HepG2 (cell line): Measurements from ENCODE around the gene PKMYT1. TPM values are rescaled to one million over a fixed set of nuclear protein-coding genes. Genes with fewer than 3 reads are reported as not detected.
A peak's percentile ranks its signal among the peaks of the same experiment; 100 is the strongest.

Experiments
- CBFB ChIP-seq: sonication (generic); formaldehyde crosslinking; IDR thresholded peaks from 2 replicates; pipeline ENCODE4 v1.4.0; 2020; ENCODE audit warnings: missing genetic modification reagents
- EEA1 ChIP-seq: sonication (generic); formaldehyde crosslinking; IDR thresholded peaks from 2 replicates; pipeline ENCODE4 v1.5.1; 2020; ENCODE audit warnings: mild to moderate bottlenecking, missing genetic modification reagents, borderline replicate concordance
- EZH2 ChIP-seq: conservative IDR thresholded peaks from 2 replicates; pipeline ENCODE4 v1.6.1; 2012; ENCODE audit warnings: mild to moderate bottlenecking, low read depth, low read length, moderate library complexity
- KDM2A ChIP-seq: sonication (generic); formaldehyde crosslinking; IDR thresholded peaks from 2 replicates; pipeline ENCODE4 v1.4.0; 2020; ENCODE audit warnings: low read depth, missing genetic modification reagents, borderline replicate concordance
- NCOA5 ChIP-seq: sonication (generic); formaldehyde crosslinking; IDR thresholded peaks from 2 replicates; pipeline ENCODE4 v1.4.0; 2020; ENCODE audit warnings: missing genetic modification reagents
- POLR2G ChIP-seq: fragments of 200-400 bp; formaldehyde crosslinking; IDR thresholded peaks from 2 replicates; pipeline ENCODE4 v1.6.1; 2018; ENCODE audit warnings: mild to moderate bottlenecking, low read depth, low read length, moderate library complexity
- ZFP36 ChIP-seq: fragments of 150-350 bp; IDR thresholded peaks from 2 replicates; pipeline ENCODE4 v1.6.1; 2018; ENCODE audit warnings: borderline replicate concordance, low read length, low read depth; ENCODE audit not compliant: partially characterized antibody
- ZNF329 ChIP-seq: sonication (generic); formaldehyde crosslinking; IDR thresholded peaks from 2 replicates; pipeline ENCODE4 v1.9.0; 2021; ENCODE audit warnings: low read depth, mild to moderate bottlenecking, missing genetic modification reagents
- ZNF383 ChIP-seq: sonication (generic); formaldehyde crosslinking; IDR thresholded peaks from 2 replicates; pipeline ENCODE4 v1.4.0; 2020; ENCODE audit warnings: missing genetic modification reagents, mild to moderate bottlenecking, borderline replicate concordance
- polyA plus RNA-seq, 8 experiments: library from polyadenylated mRNA; depleted of rRNA in 3 of 8; stranded (reverse) in 7 of 8; unstranded in 1 of 8; fragments of >200 nt; fragmentation: Illumina TruSeq in 4 of 8; extraction: Trizol in 4 of 8; gene quantifications; 2 replicates each; pipeline versions ENCODE4 v1.2.1 to v1.2.3, GENCODE V29; 2011 to 2016; ENCODE audit warnings: low read depth in 4 of 8, missing spikeins in 1 of 8, mixed read lengths in 1 of 8; ENCODE audit not compliant: insufficient read depth in 1 of 8
- total RNA-seq, 5 experiments: library from RNA; depleted of rRNA; stranded (reverse); fragments of >200 nt; fragmentation: Illumina TruSeq; extraction: Trizol; gene quantifications; 2 replicates each; pipeline ENCODE4 v1.2.3, GENCODE V29; 2016; ENCODE audit warnings: low read depth in 1 of 5
- TF ChIP-seq, protein P1 (sequence below): fragments of 450-650 bp; IDR thresholded peaks from 2 replicates; pipeline ENCODE4 v1.6.1; 2017; ENCODE audit warnings: mild to moderate bottlenecking
- TF ChIP-seq, protein P2 (sequence below): sonication (generic); formaldehyde crosslinking; IDR thresholded peaks from 2 replicates; pipeline ENCODE4 v1.8.0; 2022; ENCODE audit warnings: missing genetic modification reagents, mild to moderate bottlenecking, moderate library complexity, borderline replicate concordance
- TF ChIP-seq, protein P3 (sequence below): sonication (generic); formaldehyde crosslinking; IDR thresholded peaks from 2 replicates; pipeline ENCODE4 v1.5.0; 2020; ENCODE audit warnings: missing genetic modification reagents, mild to moderate bottlenecking, borderline replicate concordance
- TF ChIP-seq, protein P4 (sequence below): sonication (generic); IDR thresholded peaks from 2 replicates; pipeline ENCODE4 v1.6.1; 2016; ENCODE audit warnings: low read depth, borderline replicate concordance
- TF ChIP-seq, protein P5 (sequence below): IDR thresholded peaks from 2 replicates; pipeline ENCODE4 v1.6.1; 2016; ENCODE audit warnings: missing compliant biosample characterization, missing genetic modification reagents, borderline replicate concordance
- TF ChIP-seq, protein P6 (sequence below): sonication (generic); formaldehyde crosslinking; conservative IDR thresholded peaks from 2 replicates; pipeline ENCODE4 v1.4.0; 2020; ENCODE audit warnings: missing genetic modification reagents

PKMYT1 gene
- total and polyA plus RNA-seq, 2 of the 13 experiments (the other 11 are each of a cell fraction or from before 2014, with no cell fraction given): 7.0 to 27.8 TPM

DNA sequence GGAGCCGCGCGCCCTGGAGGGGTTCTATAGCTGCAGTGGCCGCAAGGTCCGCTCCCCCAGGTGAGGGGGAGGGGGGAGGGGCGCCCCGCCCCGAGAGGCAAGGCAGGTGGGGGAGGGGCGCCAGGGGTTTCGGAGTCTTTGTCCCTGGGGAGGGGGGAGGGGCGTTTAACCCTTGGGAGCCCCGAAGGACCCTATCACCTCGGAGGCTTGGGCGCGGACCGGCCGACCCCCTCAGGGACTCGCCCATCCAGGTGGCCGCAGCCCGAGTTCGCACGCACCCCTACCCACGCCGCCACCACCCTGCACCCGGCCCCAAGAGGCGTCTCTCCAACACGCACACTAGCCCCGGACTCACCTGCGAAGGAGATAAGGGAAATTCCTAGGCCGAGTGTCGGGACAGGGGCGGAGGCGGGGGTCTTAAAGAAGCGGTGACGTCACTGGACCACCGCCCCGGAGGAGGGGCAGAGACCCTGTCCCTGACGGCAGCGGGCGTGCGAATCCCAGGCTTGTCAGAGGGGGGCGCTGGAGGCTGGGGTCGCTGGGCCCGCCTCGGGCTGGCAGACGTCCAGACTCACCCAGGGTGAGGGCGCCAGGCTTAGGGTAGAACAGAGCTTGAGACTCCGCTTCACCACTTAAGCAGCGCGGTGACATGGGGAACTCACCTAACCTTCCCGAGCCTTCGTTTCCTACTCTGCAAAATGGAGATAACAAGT lies 37.7 kb upstream of the PKMYT1 start, which contains the start of gene CLDN6 (continued):
- TF ChIP-seq, protein P1, sequence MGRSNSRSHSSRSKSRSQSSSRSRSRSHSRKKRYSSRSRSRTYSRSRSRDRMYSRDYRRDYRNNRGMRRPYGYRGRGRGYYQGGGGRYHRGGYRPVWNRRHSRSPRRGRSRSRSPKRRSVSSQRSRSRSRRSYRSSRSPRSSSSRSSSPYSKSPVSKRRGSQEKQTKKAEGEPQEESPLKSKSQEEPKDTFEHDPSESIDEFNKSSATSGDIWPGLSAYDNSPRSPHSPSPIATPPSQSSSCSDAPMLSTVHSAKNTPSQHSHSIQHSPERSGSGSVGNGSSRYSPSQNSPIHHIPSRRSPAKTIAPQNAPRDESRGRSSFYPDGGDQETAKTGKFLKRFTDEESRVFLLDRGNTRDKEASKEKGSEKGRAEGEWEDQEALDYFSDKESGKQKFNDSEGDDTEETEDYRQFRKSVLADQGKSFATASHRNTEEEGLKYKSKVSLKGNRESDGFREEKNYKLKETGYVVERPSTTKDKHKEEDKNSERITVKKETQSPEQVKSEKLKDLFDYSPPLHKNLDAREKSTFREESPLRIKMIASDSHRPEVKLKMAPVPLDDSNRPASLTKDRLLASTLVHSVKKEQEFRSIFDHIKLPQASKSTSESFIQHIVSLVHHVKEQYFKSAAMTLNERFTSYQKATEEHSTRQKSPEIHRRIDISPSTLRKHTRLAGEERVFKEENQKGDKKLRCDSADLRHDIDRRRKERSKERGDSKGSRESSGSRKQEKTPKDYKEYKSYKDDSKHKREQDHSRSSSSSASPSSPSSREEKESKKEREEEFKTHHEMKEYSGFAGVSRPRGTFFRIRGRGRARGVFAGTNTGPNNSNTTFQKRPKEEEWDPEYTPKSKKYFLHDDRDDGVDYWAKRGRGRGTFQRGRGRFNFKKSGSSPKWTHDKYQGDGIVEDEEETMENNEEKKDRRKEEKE: no peak
- TF ChIP-seq, protein P2, sequence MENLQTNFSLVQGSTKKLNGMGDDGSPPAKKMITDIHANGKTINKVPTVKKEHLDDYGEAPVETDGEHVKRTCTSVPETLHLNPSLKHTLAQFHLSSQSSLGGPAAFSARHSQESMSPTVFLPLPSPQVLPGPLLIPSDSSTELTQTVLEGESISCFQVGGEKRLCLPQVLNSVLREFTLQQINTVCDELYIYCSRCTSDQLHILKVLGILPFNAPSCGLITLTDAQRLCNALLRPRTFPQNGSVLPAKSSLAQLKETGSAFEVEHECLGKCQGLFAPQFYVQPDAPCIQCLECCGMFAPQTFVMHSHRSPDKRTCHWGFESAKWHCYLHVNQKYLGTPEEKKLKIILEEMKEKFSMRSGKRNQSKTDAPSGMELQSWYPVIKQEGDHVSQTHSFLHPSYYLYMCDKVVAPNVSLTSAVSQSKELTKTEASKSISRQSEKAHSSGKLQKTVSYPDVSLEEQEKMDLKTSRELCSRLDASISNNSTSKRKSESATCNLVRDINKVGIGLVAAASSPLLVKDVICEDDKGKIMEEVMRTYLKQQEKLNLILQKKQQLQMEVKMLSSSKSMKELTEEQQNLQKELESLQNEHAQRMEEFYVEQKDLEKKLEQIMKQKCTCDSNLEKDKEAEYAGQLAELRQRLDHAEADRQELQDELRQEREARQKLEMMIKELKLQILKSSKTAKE (CRISPR knock-in tag): no peak
- TF ChIP-seq, protein P3, sequence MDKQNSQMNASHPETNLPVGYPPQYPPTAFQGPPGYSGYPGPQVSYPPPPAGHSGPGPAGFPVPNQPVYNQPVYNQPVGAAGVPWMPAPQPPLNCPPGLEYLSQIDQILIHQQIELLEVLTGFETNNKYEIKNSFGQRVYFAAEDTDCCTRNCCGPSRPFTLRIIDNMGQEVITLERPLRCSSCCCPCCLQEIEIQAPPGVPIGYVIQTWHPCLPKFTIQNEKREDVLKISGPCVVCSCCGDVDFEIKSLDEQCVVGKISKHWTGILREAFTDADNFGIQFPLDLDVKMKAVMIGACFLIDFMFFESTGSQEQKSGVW: no peak
- TF ChIP-seq EZH2 (no peak), EEA1 (CRISPR knock-in tag) (no peak), ZFP36 (no peak), KDM2A (CRISPR knock-in tag) (no peak; the same call in 1 of the 2 replicates), POLR2G (no peak), ZNF329 (CRISPR knock-in tag) (no peak), ZNF383 (CRISPR knock-in tag) (no peak), NCOA5 (CRISPR knock-in tag) (no peak), CBFB (CRISPR knock-in tag) (peak; percentile 33; the same call in 1 of the 2 replicates)
- TF ChIP-seq, protein P4, sequence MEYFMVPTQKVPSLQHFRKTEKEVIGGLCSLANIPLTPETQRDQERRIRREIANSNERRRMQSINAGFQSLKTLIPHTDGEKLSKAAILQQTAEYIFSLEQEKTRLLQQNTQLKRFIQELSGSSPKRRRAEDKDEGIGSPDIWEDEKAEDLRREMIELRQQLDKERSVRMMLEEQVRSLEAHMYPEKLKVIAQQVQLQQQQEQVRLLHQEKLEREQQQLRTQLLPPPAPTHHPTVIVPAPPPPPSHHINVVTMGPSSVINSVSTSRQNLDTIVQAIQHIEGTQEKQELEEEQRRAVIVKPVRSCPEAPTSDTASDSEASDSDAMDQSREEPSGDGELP: no peak
- TF ChIP-seq, protein P5, sequence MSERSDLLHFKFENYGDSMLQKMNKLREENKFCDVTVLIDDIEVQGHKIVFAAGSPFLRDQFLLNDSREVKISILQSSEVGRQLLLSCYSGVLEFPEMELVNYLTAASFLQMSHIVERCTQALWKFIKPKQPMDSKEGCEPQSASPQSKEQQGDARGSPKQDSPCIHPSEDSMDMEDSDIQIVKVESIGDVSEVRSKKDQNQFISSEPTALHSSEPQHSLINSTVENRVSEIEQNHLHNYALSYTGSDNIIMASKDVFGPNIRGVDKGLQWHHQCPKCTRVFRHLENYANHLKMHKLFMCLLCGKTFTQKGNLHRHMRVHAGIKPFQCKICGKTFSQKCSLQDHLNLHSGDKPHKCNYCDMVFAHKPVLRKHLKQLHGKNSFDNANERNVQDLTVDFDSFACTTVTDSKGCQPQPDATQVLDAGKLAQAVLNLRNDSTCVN (CRISPR knock-in tag): no peak
- TF ChIP-seq, protein P6, sequence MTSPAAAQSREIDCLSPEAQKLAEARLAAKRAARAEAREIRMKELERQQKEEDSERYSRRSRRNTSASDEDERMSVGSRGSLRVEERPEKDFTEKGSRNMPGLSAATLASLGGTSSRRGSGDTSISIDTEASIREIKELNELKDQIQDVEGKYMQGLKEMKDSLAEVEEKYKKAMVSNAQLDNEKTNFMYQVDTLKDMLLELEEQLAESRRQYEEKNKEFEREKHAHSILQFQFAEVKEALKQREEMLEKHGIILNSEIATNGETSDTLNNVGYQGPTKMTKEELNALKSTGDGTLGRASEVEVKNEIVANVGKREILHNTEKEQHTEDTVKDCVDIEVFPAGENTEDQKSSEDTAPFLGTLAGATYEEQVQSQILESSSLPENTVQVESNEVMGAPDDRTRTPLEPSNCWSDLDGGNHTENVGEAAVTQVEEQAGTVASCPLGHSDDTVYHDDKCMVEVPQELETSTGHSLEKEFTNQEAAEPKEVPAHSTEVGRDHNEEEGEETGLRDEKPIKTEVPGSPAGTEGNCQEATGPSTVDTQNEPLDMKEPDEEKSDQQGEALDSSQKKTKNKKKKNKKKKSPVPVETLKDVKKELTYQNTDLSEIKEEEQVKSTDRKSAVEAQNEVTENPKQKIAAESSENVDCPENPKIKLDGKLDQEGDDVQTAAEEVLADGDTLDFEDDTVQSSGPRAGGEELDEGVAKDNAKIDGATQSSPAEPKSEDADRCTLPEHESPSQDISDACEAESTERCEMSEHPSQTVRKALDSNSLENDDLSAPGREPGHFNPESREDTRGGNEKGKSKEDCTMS (CRISPR knock-in tag): no peak
